CD1c-positive myeloid dendritic cell (primary cell): ENCODE measurements around the gene PLCB1.

Experiments
- DNase-seq: peaks from one replicate; pipeline ENCODE4 v3.0.0-alpha.2; 2016; ENCODE audit errors: extremely low spot score

PLCB1 gene

GRCh38 chr20:8301655-8302054 lies 169.6 kb downstream of the PLCB1 start:
- no peak for DNase-seq

GRCh38 chr20:8303651-8304050 lies 171.6 kb downstream of the PLCB1 start:
- no peak for DNase-seq

GRCh38 chr20:8304124-8304816 lies 172.2 kb downstream of the PLCB1 start:
- DNase-seq, result no peak

DNA sequence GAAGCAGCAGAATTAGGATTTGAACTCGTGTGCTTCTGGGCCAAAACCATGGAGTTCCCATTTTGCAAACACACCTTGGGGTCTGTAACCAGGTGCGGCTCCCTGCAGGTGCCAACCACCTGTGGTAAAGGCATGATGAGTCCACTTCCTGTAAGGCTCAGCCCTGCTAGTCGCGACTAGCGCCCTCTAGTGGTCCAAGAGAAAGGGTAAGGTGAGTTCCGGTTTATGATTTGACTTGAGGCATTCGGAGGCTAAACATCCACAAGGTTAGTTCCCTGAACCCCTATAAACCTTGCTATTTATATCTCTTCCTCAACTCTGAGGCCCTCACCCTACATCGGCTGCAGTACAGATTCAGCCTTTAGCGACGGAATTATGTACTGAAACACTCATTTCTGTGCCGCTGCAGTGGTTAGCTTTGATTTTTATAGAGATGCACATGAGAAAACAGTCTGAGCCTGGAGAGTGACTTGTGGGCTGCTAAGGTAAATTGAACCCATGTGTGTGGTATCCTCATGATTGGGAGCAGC lies 173.4 kb downstream of the PLCB1 start:
- peak; percentile 77 for DNase-seq

DNA sequence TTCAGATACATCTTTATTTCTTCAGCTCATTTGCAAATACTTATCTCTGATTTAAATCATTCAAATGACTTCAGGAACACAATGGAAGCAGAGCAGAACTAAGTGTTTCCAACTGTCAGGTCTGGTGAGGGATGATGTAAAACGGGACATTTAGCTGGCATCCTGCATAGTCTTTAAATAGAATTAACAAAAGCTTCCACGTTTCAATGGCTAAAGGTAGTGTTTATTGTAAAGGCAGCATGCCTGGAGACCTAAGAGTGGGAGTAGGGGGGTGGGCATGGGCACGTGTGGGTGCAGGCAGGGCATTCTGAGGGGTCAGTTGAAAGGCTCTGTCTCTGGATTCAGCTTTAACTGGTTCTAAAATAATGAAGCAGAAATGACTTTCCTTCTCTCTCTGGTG lies 174.9 kb downstream of the PLCB1 start:
- DNase-seq, result no peak

GRCh38 chr20:8309634-8310033 lies 177.6 kb downstream of the PLCB1 start:
- no peak for DNase-seq

DNA sequence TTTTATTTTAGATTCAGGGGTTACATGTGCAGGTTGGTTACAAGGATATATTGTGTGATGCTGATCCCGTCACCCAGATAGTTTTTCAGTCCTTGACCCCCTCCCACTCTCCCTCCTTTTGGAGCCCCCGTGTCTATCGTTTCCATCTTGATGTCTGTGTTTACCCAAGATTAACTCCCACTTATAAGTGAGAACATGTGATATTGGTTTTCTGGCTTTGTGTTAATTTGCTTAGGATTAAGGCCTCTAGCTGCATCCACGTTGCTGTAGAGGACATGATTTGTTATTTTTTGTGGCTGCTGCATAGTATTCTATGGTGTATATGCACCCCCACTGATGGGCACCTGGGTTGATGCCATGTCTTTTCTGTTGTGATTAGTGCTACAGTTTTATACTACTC lies 178.6 kb downstream of the PLCB1 start:
- DNase-seq, result no peak

- DNase-seq, result no peak
Observed at GRCh38 chr20:8313073-8313472, 181.0 kb downstream of the PLCB1 start.

- no peak for DNase-seq
Observed at GRCh38 chr20:8315639-8316573, 183.8 kb downstream of the PLCB1 start.

DNA sequence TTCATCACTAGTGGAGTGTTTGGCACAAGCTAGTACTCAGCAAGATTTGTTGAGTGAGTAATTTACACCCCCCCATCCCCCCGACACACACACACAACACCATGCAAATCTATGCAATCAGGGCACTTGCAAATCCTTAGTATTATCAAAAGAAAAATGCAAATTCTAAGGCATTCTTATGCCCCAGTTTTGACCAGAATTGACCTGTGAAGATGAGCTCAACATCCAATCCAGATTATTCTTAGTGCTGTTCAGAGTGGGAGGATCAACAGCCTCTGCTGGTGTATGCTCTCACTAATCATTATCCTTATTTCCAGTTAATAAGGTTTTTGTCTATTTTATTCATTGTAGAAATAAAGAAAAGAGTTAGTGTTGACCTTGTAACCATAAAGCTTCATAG lies 185.4 kb downstream of the PLCB1 start:
- DNase-seq, result no peak

DNA sequence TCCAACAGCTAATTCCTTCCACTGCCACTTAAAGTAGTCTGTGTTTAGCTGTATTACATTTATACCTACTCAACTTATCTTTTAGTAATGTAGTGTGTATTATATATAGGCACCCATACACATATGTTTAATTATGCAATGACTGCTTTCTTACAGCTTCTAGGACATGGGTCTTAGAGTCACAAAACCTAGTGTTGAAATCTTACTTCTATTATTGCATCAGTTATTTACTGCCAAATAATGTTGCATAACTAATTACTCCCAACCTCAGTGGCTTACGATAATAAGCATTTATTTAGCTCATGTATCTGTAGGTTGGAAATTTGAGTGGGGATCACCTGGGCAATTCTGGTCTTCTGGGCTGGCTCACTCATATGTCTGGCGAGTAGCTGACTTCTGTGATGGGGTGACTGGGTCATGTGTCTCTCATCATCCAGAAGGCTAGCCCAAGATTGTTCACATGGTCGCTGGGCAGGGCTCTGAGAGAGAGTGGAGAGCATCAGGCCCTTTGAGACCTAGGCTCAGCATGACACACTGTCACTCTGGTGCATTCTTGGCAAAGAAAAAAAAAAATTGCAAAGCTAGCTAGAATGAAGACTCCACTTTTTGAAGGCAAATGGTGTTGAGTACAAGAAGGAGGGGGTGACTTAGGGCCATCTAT lies 187.0 kb downstream of the PLCB1 start:
- DNase-seq, result no peak

- peak; percentile 41 for DNase-seq
Observed at GRCh38 chr20:8320306-8320705, 188.2 kb downstream of the PLCB1 start.

GRCh38 chr20:8321001-8321400 lies 188.9 kb downstream of the PLCB1 start:
- DNase-seq, result peak; percentile 20

GRCh38 chr20:8322662-8323217 lies 190.7 kb downstream of the PLCB1 start:
- no peak for DNase-seq

- DNase-seq, result no peak
Observed at GRCh38 chr20:8326191-8326590, 194.1 kb downstream of the PLCB1 start.

DNA sequence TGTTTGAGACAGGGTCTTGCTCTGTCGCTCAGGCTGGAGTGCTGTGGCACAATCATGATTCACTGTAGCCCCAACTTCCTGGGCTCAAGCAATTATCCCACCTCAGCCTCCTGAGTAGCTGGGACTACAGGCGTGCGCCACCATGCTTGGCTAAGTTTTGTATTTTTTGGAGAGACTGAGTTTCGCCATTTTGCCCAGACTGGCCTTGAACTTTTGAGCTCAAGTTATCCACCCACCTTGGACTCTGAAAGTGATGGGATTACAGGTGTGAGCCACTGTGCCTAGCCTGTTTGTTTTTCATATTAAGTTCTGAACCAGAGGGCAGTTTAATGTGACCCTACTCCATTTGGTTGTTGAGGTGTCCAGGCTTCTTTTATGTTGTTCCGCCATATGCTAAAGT lies 194.8 kb downstream of the PLCB1 start:
- DNase-seq, result no peak

GRCh38 chr20:8328189-8328588 lies 196.1 kb downstream of the PLCB1 start:
- no peak for DNase-seq

GRCh38 chr20:8330319-8330784 lies 198.3 kb downstream of the PLCB1 start:
- DNase-seq, result peak; percentile 57

GRCh38 chr20:8330785-8331695 lies 199.0 kb downstream of the PLCB1 start:
- DNase-seq, result no peak

DNA sequence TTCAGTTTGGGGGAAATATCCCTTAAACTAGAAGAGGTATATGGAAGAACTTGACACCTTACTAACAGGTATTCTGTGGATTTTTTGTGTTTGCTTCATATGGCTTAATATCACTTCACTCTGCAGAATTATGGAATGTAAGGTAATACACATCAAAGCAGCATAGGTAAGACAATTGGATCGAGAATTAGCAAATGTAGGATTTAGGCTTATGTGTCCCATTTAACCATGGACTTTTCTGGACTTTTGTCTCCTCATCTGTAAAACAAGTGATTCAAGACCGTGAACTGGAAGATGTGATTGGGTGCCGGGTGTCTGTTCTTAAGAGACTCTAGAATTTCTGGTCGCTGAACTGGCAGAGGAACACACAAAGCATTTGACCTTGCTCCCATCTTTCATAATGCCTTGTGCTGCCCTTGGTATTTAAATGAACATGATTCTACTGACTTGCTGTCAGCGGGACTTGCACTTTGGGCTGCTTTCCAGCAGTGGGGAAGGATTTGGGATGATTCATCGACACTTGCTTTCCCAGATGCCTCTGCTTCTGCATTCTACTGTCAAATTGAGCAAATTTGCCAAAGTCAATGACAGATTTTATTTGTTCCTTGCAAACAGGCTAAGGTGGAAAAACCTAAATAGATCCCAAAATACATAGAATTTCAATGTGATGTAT lies 199.8 kb downstream of the PLCB1 start:
- peak; percentile 9 for DNase-seq
